Suprapubic skin (tissue), 3 donors: Measurements from ENCODE around the gene STPG4.

Experiments
- CTCF ChIP-seq, 2 donors: fragments of 200-600 bp in 1 of 2; fragments of 450-650 bp in 1 of 2; sonication (generic) in 1 of 2; IDR thresholded peaks; one replicate each; pipeline ENCODE4 v1.5.1; 2016 to 2019; ENCODE audit warnings: antibody characterized with exemption in 2 of 2, mild to moderate bottlenecking in 1 of 2, moderate library complexity in 1 of 2
- POLR2AphosphoS5 ChIP-seq, 3 donors: sonication (generic); formaldehyde crosslinking; IDR thresholded peaks; one replicate each; pipeline ENCODE4 v1.6.1; 2017; ENCODE audit warnings: antibody characterized with exemption in 3 of 3

DNA sequence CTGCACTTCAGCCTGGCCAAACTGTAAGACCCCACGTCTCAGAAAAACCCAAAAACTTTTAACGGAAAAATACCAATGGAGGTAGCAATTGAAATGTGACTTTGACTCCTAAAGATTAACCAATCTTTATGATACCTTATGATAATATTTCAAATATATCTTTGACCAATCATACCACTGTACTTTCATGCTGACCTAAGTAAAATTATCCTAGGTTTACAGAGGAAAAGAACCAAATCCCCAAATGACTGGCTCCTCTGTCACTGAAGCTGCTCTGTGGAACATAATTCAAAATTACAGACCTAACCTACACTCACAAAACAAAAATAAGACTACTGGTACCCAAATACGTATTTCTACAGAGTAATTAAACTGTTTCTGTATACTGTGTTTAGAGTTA, 7.7 kb upstream of the STPG4 start:
- no peak for TF ChIP-seq POLR2AphosphoS5 (IDR thresholded peaks at IDR 0.05)
- TF ChIP-seq CTCF (IDR thresholded peaks at IDR 0.05), result no peak
